Naive thymus-derived CD4-positive, alpha-beta T cell (primary cell): Measurements from ENCODE around the gene OR6P1. TPM values are rescaled to one million over a fixed set of nuclear protein-coding genes. Genes with fewer than 3 reads are reported as not detected.

Experiments
- ATAC-seq: fragments of 150-1000 bp; cut with Tn5 transposase; 2 replicates; pipeline ENCODE4 v1.10.0; 2021; ENCODE audit warnings: mild to moderate bottlenecking, moderate library complexity
- CTCF ChIA-PET: fragments of 350-600 bp; sonication (Branson Sonifier 250); formaldehyde crosslinking; loops from one replicate; lab custom pipeline; 2021; ENCODE audit warnings: antibody characterized with exemption; lab: Charles Lee
- POLR2A ChIA-PET: fragments of 350-600 bp; sonication (Branson Sonifier 250); formaldehyde crosslinking; loops from one replicate; lab custom pipeline; 2021; ENCODE audit warnings: antibody characterized with exemption, inconsistent platforms; lab: Charles Lee
- DNase-seq, 9 donors: peaks; one replicate each; pipeline versions ENCODE4 v3.0.0 to v3.0.0-alpha.2; 2020 to 2022; ENCODE audit warnings: mixed read lengths in 1 of 9
- H3K27ac ChIP-seq: one replicate; pipeline ENCODE4 v1.7.0; 2013; ENCODE audit warnings: mild to moderate bottlenecking, low read depth, low read length, moderate library complexity
- H3K27me3 ChIP-seq, 2 donors: one replicate each; pipeline ENCODE4 v1.7.0; 2013; ENCODE audit warnings: low read length in 2 of 2, mild to moderate bottlenecking in 2 of 2, moderate library complexity in 2 of 2; ENCODE audit not compliant: control insufficient read depth in 2 of 2, insufficient read depth in 2 of 2
- H3K36me3 ChIP-seq, 3 experiments: 1 replicate in 2 of 3; 2 replicates in 1 of 3; pipeline ENCODE4 v1.7.0; 2013; ENCODE audit warnings: low read length in 3 of 3, mild to moderate bottlenecking in 3 of 3, moderate library complexity in 1 of 3; ENCODE audit not compliant: insufficient read depth in 3 of 3, control insufficient read depth in 2 of 3
- H3K4me1 ChIP-seq, 2 donors: one replicate each; pipeline ENCODE4 v1.7.0; 2013; ENCODE audit warnings: low read length in 2 of 2, mild to moderate bottlenecking in 2 of 2, moderate library complexity in 1 of 2; ENCODE audit not compliant: control insufficient read depth in 2 of 2, insufficient read depth in 2 of 2
- H3K4me3 ChIP-seq: 2 replicates; pipeline ENCODE4 v1.7.0; 2013; ENCODE audit warnings: mild to moderate bottlenecking, low read length
- H3K9me3 ChIP-seq, 3 experiments: 1 replicate in 2 of 3; 2 replicates in 1 of 3; pipeline ENCODE4 v1.7.0; 2013; ENCODE audit warnings: low read length in 3 of 3; ENCODE audit not compliant: control insufficient read depth in 2 of 3
- H3K27ac Mint-ChIP-seq, 9 donors: one replicate each; pipeline ENCODE4 v1.8.0; 2020 to 2022; ENCODE audit warnings: mixed read lengths in 9 of 9, mild to moderate bottlenecking in 8 of 9, moderate library complexity in 5 of 9, inconsistent platforms in 2 of 9
- H3K27me3 Mint-ChIP-seq, 5 donors: one replicate each; pipeline ENCODE4 v1.8.0; 2021 to 2022; ENCODE audit warnings: mixed read lengths in 5 of 5, mild to moderate bottlenecking in 1 of 5
- H3K36me3 Mint-ChIP-seq, 5 donors: one replicate each; pipeline ENCODE4 v1.8.0; 2020 to 2022; ENCODE audit warnings: mixed read lengths in 5 of 5, mild to moderate bottlenecking in 3 of 5, inconsistent platforms in 1 of 5
- H3K4me1 Mint-ChIP-seq, 7 donors: one replicate each; pipeline ENCODE4 v1.8.0; 2020 to 2022; ENCODE audit warnings: mixed read lengths in 7 of 7, mild to moderate bottlenecking in 3 of 7, inconsistent platforms in 1 of 7
- H3K4me3 Mint-ChIP-seq, 10 donors: one replicate each; pipeline ENCODE4 v1.8.0; 2020 to 2022; ENCODE audit warnings: mild to moderate bottlenecking in 10 of 10, mixed read lengths in 10 of 10, moderate library complexity in 6 of 10, inconsistent platforms in 2 of 10
- H3K9me3 Mint-ChIP-seq, 11 donors: one replicate each; pipeline ENCODE4 v1.8.0; 2020 to 2022; ENCODE audit warnings: mixed read lengths in 11 of 11, mild to moderate bottlenecking in 4 of 11, inconsistent platforms in 1 of 11, moderate library complexity in 1 of 11
- intact Hi-C, 2 donors: fragments of 100-400 bp; cut with micrococcal nuclease; formaldehyde crosslinking; loops; one replicate each; pipeline ENCODE4 v1.15.1; 2023
- polyA plus RNA-seq, 2 donors: library from polyadenylated mRNA; unstranded; fragments of 300-500 nt; fragmentation: Illumina TruSeq; gene quantifications; one replicate each; pipeline ENCODE4 v1.2.3, GENCODE V29; 2021
- total RNA-seq, 6 experiments: library from RNA in 5 of 6; stranded (reverse) in 5 of 6; gene quantifications; 1 replicate in 5 of 6; 2 replicates in 1 of 6; pipeline ENCODE4 v1.2.3 and lab custom pipeline; 2021 to 2026

OR6P1 gene
- total and polyA plus RNA-seq, 7 experiments from 2014 or later, result not detected

DNA sequence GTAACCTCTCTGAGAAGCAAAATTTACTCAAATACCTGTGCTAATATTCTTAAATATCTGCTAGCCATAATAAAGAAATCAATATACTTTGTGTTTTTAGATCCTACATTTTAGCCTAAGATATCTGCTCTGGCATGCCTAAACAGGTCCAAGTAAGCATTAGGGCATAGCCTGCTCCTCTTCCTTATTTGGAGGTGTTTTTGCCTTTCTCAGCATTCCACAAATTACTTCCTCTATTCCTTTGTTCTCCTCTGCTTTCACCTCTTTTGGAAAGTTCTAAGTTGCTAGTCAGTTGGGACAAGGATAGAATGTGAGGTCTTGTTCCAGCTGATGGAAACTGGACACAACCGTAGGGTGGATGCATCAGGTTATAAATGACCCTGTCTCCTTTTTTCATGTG is 16.6 kb upstream of the OR6P1 start:
- ChIA-PET POLR2A (no interaction called here), CTCF (no interaction called here)
- peaks cover 0 to 4% (median 0%) of the 10 kb centered on the region in 5 donors for H3K36me3 Mint-ChIP-seq
- H3K27me3 Mint-ChIP-seq, result peaks cover 0 to 45% (median 18%) of the 10 kb centered on the region in 5 donors
- DNase-seq (no peak), ATAC-seq (no peak)
- Histone ChIP-seq H3K27ac (no peak overlapping the region), H3K9me3 (no peaks in the 10 kb centered on the region), H3K27me3 (no peaks in the 10 kb centered on the region), H3K4me3 (no peak overlapping the region), H3K4me1 (no peaks in the 10 kb centered on the region), H3K36me3 (no peaks in the 10 kb centered on the region)
- no peak overlapping the region for H3K27ac Mint-ChIP-seq
- no peak overlapping the region for H3K4me3 Mint-ChIP-seq
- peaks cover 0 to 11% (median 4%) of the 10 kb centered on the region in 11 donors for H3K9me3 Mint-ChIP-seq
- intact Hi-C loops, result no loop called here
- H3K4me1 Mint-ChIP-seq, result no peaks in the 10 kb centered on the region

DNA sequence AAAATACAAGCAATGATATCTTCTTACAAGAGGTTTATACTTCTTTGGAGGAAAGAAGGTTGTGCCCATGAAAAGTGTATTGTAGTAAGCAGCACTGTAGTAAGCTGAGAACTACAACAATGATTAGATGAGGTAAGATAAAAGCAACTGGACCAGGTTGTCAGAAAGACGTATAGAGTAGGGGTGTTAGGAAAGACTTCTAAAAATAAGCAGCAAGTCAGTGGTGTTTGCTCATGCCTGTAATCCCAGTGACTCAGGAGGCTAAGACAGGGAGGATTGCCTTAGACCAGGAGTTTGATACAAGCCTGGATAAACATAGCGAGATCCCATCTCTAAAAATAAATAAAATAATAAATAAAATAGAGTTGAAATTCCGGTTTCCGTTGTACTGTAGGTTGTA is 13.6 kb upstream of the OR6P1 start:
- no peaks in the 10 kb centered on the region for H3K4me1 ChIP-seq
- no peak overlapping the region for H3K27ac ChIP-seq
- Mint-ChIP-seq H3K27me3 (peaks cover 0 to 27% (median 19%) of the 10 kb centered on the region in 5 donors), H3K27ac (no peak overlapping the region), H3K9me3 (peaks cover 0 to 11% (median 3%) of the 10 kb centered on the region in 11 donors), H3K4me3 (no peak overlapping the region), H3K4me1 (no peaks in the 10 kb centered on the region), H3K36me3 (peaks cover 0 to 4% (median 0%) of the 10 kb centered on the region in 5 donors)
- intact Hi-C loops, result no loop called here
- DNase-seq, result no peak
- H3K4me3 ChIP-seq, result no peak overlapping the region
- ChIA-PET POLR2A (no interaction called here), CTCF (no interaction called here)
- no peaks in the 10 kb centered on the region for H3K9me3 ChIP-seq
- no peaks in the 10 kb centered on the region for H3K36me3 ChIP-seq
- H3K27me3 ChIP-seq, result no peaks in the 10 kb centered on the region
- ATAC-seq, result no peak

DNA sequence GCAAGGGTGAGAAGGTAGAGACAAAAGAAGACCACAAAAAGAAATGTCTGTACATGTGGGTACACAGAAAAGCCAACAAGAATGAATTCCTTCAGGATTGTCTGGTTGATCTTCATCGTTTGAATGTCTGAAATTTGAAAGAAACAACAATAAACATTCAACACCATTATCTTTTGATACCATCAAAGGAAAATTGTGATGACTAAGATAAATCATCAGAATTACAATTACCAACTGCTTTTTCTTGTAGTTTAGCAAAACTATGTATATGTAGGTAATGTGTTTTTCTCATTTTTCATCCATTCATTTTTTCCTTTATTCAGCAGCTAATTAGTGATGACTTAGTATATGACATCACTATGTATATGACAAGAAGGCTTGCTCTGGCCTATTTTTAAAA is 9.4 kb upstream of the OR6P1 start, which contains the start of gene OR10X1:
Gene OR10X1, minus strand, starts transcription at position 167 of the 400 bp plus-strand sequence. Its CDS starts 0 bp downstream, at position 167.
- intact Hi-C loops, result no loop called here
- no peak for ATAC-seq
- no peak within 1 kb of the TSS for H3K4me3 Mint-ChIP-seq
- no peaks in the 10 kb centered on the region for H3K4me1 Mint-ChIP-seq
- peaks cover 0 to 25% (median 23%) of the 10 kb centered on the region in 5 donors for H3K27me3 Mint-ChIP-seq
- Histone ChIP-seq H3K4me1 (no peaks in the 10 kb centered on the region), H3K27me3 (no peaks in the 10 kb centered on the region), H3K4me3 (no peak within 1 kb of the TSS), H3K36me3 (no peaks in the 10 kb centered on the region), H3K9me3 (no peaks in the 10 kb centered on the region), H3K27ac (no peak within 1 kb of the TSS)
- H3K36me3 Mint-ChIP-seq, result no peaks in the 10 kb centered on the region
- peaks cover 0 to 1% (median 0%) of the 10 kb centered on the region in 11 donors for H3K9me3 Mint-ChIP-seq
- CTCF ChIA-PET, result no interaction called here
- POLR2A ChIA-PET, result interaction anchor here (0.6 kb wide), 1 partner anchor 107 kb away, joined by 3 read pairs; no protein-coding TSS in a partner anchor
- no peak for DNase-seq
- no peak within 1 kb of the TSS for H3K27ac Mint-ChIP-seq

DNA sequence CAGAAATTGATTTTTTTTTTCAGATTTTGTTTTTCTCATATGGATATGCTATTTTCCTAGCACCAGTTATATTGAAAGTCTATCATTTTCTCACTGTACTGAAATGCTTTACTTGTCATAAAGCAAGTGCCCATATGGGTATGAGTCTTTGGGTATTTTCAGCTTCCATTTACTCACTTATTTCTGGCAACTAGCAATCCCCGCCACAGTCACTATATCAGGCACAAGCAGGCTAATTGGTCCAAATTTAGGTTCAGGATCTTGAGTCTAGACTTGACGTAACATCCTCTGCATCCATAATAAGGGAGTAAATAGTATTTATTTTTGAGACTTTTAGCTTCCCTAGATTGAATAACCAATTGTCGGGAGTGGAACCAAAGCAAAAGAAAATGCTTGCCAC is 7.2 kb upstream of the OR6P1 start:
- Mint-ChIP-seq H3K9me3 (no peaks in the 10 kb centered on the region), H3K27me3 (peaks cover 0 to 18% (median 15%) of the 10 kb centered on the region in 5 donors), H3K36me3 (no peaks in the 10 kb centered on the region), H3K4me3 (no peak overlapping the region), H3K27ac (no peak overlapping the region), H3K4me1 (peaks cover 0 to 2% (median 0%) of the 10 kb centered on the region in 7 donors)
- Histone ChIP-seq H3K4me1 (no peaks in the 10 kb centered on the region), H3K27me3 (no peaks in the 10 kb centered on the region), H3K9me3 (no peaks in the 10 kb centered on the region), H3K27ac (no peak overlapping the region), H3K4me3 (no peak overlapping the region), H3K36me3 (no peaks in the 10 kb centered on the region)
- ATAC-seq (no peak), DNase-seq (no peak)
- ChIA-PET CTCF (no interaction called here), POLR2A (no interaction called here)
- intact Hi-C loops, result no loop called here

DNA sequence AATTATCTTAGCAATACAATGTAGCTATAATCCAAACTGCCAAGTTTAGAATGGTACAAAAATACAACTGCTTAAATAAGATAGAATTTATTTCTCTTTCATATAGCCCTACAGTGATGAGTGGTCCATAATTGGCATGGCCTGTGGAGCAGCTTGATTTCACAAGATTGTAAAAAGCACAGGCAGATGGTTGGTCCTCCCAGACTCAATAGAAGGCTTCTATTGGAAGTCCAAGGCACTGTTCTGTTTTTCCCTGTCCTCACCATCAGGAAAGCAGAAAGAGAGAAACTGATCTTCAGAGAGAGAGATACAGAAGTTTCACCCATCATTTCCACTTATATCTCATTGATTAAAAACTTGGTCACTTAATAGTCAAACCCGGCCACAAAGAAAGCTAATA is 1.8 kb upstream of the OR6P1 start:
- H3K4me1 Mint-ChIP-seq, result peaks cover 0 to 4% (median 0%) of the 10 kb centered on the region in 7 donors
- DNase-seq (no peak), ATAC-seq (no peak)
- POLR2A ChIA-PET, result no interaction called here
- no peak overlapping the region for H3K27ac Mint-ChIP-seq
- no peaks in the 10 kb centered on the region for H3K4me1 ChIP-seq
- no peak overlapping the region for H3K4me3 ChIP-seq
- intact Hi-C loops, result no loop called here
- no peaks in the 10 kb centered on the region for H3K36me3 ChIP-seq
- no peaks in the 10 kb centered on the region for H3K9me3 ChIP-seq
- H3K9me3 Mint-ChIP-seq, result peaks cover 0 to 5% (median 0%) of the 10 kb centered on the region in 11 donors
- peaks cover 2 to 31% (median 12%) of the 10 kb centered on the region in 5 donors for H3K27me3 Mint-ChIP-seq
- no peak overlapping the region for H3K4me3 Mint-ChIP-seq
- CTCF ChIA-PET, result no interaction called here
- no peaks in the 10 kb centered on the region for H3K27me3 ChIP-seq
- H3K36me3 Mint-ChIP-seq, result no peaks in the 10 kb centered on the region
- H3K27ac ChIP-seq, result no peak overlapping the region

GRCh38 chr1:158564608-158565007 is 5.8 kb downstream of the OR6P1 start:
- H3K27ac ChIP-seq, result no peak overlapping the region
- DNase-seq, result no peak
- H3K4me1 ChIP-seq, result no peaks in the 10 kb centered on the region
- H3K4me3 ChIP-seq, result no peak overlapping the region
- ChIA-PET CTCF (no interaction called here), POLR2A (no interaction called here)
- H3K27me3 ChIP-seq, result peaks cover 0 to 5% of the 10 kb centered on the region in 2 donors
- Mint-ChIP-seq H3K27me3 (peaks cover 2 to 38% (median 34%) of the 10 kb centered on the region in 5 donors), H3K4me3 (no peak overlapping the region), H3K4me1 (no peaks in the 10 kb centered on the region), H3K27ac (no peak overlapping the region), H3K9me3 (peaks cover 0 to 5% (median 2%) of the 10 kb centered on the region in 11 donors), H3K36me3 (no peaks in the 10 kb centered on the region)
- no peaks in the 10 kb centered on the region for H3K9me3 ChIP-seq
- intact Hi-C loops, result no loop called here
- no peaks in the 10 kb centered on the region for H3K36me3 ChIP-seq
- ATAC-seq, result no peak

- ATAC-seq (no peak), DNase-seq (no peak)
- no peaks in the 10 kb centered on the region for H3K36me3 Mint-ChIP-seq
- Histone ChIP-seq H3K4me3 (no peak overlapping the region), H3K36me3 (no peaks in the 10 kb centered on the region), H3K27me3 (peaks cover 0 to 5% of the 10 kb centered on the region in 2 donors), H3K4me1 (no peaks in the 10 kb centered on the region), H3K27ac (no peak overlapping the region), H3K9me3 (no peaks in the 10 kb centered on the region)
- peaks cover 0 to 5% (median 2%) of the 10 kb centered on the region in 11 donors for H3K9me3 Mint-ChIP-seq
- intact Hi-C loops, result no loop called here
- POLR2A ChIA-PET, result no interaction called here
- no peak overlapping the region for H3K27ac Mint-ChIP-seq
- peaks cover 2 to 42% (median 29%) of the 10 kb centered on the region in 5 donors for H3K27me3 Mint-ChIP-seq
- no peaks in the 10 kb centered on the region for H3K4me1 Mint-ChIP-seq
- CTCF ChIA-PET, result no interaction called here
- H3K4me3 Mint-ChIP-seq, result no peak overlapping the region
Measured at GRCh38 chr1:158563853-158564252, 6.5 kb downstream of the OR6P1 start.
